Stimulated activated CD4-positive, alpha-beta T cell treated with anti-CD3 and anti-CD28 coated beads, Interleukin-15, amount 100 ng/mL, for 48 hours (primary cell): ENCODE measurements around the gene CD244.
"Not testable (repeated sequence)": the region's sequence is repeated elsewhere in the genome, so short reads cannot be mapped to it uniquely, and the experiment has no call there.

Experiments
- DNase-seq, 2 donors: peaks; one replicate each; pipeline ENCODE4 v3.0.0-alpha.2; 2020; ENCODE audit warnings: low read depth in 2 of 2

Gene CD244

GRCh38 chr1:160811147-160811546 is 51.5 kb downstream of the CD244 start:
- no peak for DNase-seq

- no peak for DNase-seq
Observed at GRCh38 chr1:160810486-160810885, 52.2 kb downstream of the CD244 start.

- DNase-seq = no peak
Observed at GRCh38 chr1:160808289-160808688, 54.4 kb downstream of the CD244 start.

- no peak for DNase-seq
Observed at GRCh38 chr1:160807738-160808137, 54.9 kb downstream of the CD244 start.

- no peak for DNase-seq
Observed at GRCh38 chr1:160807247-160807646, 55.4 kb downstream of the CD244 start.

- no peak for DNase-seq
Observed at GRCh38 chr1:160806784-160807183, 55.9 kb downstream of the CD244 start.

GRCh38 chr1:160806109-160806665 is 56.5 kb downstream of the CD244 start:
- no peak for DNase-seq

GRCh38 chr1:160801836-160802580 is 60.7 kb downstream of the CD244 start:
- no peak for DNase-seq

- DNase-seq = no peak
Observed at GRCh38 chr1:160800645-160801408, 61.9 kb downstream of the CD244 start.

- no peak for DNase-seq
Observed at GRCh38 chr1:160800142-160800541, 62.5 kb downstream of the CD244 start.

GRCh38 chr1:160799641-160800040 is 63.0 kb downstream of the CD244 start:
- DNase-seq = no peak

- DNase-seq = no peak
Observed at GRCh38 chr1:160798439-160798838, 64.2 kb downstream of the CD244 start.

- DNase-seq = peak; percentile 32 to 49
Observed at GRCh38 chr1:160797861-160798273, 64.8 kb downstream of the CD244 start.

GRCh38 chr1:160797271-160797709 is 65.4 kb downstream of the CD244 start:
- no peak for DNase-seq

GRCh38 chr1:160795951-160796383 is 66.7 kb downstream of the CD244 start, which contains the start of gene LY9:
TSS of gene LY9 (plus strand) at chr1:160796174. CDS start at chr1:160796188, 14 bp downstream.
- DNase-seq = peak; percentile 66 to 69

GRCh38 chr1:160794376-160794775 is 68.3 kb downstream of the CD244 start:
- no peak for DNase-seq

- no peak for DNase-seq
Observed at GRCh38 chr1:160789702-160790611, 72.7 kb downstream of the CD244 start.

GRCh38 chr1:160789051-160789701 is 73.5 kb downstream of the CD244 start:
- no peak for DNase-seq

- DNase-seq = not testable (repeated sequence)
Observed at GRCh38 chr1:160782988-160783765, 79.5 kb downstream of the CD244 start.
